Stimulated activated CD4-positive, alpha-beta T cell treated with anti-CD3 and anti-CD28 coated beads, Interleukin-12 subunit alpha, Interleukin-12 subunit beta, amount 100 ng/mL, for 48 hours (primary cell): Measurements from ENCODE around the gene AZGP1.
"Not testable (repeated sequence)": the region's sequence is repeated elsewhere in the genome, so short reads cannot be mapped to it uniquely, and the experiment has no call there.

Experiments
- DNase-seq, 3 donors: peaks; one replicate each; pipeline ENCODE4 v3.0.0-alpha.2; 2020; ENCODE audit warnings: low read depth in 2 of 3, low spot score in 1 of 3

Gene AZGP1

GRCh38 chr7:99997545-99998137, 21.8 kb upstream of the AZGP1 start:
- peak; percentile 42 to 46 (median 45) for DNase-seq

GRCh38 chr7:99996755-99997544, 21.1 kb upstream of the AZGP1 start:
- DNase-seq = no peak

DNA sequence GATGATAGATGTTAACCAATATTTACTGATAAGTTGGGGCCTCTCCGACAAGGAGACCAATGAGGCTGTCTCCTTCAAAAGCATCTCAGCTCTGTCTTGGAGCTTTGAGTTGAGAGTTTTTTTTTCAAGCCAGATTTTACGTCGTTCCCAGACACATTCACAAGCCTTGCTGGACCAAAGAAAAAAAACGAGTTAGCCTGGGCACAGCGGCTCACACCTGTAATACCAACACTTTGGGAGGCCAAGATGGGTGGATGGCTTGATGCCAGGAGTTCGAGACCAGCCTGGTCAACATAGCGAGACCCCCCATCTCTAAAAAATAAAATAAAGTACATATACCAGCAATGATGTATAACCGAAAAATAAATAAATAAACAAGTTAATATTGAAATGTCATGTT, 19.0 kb upstream of the AZGP1 start:
- no peak for DNase-seq

GRCh38 chr7:99992330-99993038, 16.7 kb upstream of the AZGP1 start:
- DNase-seq = no peak

DNA sequence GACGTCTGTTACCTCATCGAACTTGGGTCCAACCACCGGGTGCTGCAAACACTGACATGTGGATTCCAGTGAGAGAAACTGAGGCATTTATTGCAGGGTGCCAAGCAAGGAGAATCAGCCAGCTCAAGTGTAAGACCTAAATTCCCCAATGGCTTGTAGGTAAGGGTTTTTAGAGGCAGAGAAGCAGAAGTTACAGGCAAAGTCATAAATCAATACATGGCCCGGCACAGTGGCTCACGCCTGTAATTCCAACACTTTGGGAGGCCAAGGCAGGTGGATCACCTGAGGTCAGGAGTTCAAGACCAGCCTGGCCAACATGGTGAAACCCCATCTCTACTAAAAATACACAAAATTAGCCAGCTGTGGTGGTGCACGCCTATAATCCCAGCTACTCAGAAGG, 15.7 kb upstream of the AZGP1 start:
- not testable (repeated sequence) for DNase-seq

DNA sequence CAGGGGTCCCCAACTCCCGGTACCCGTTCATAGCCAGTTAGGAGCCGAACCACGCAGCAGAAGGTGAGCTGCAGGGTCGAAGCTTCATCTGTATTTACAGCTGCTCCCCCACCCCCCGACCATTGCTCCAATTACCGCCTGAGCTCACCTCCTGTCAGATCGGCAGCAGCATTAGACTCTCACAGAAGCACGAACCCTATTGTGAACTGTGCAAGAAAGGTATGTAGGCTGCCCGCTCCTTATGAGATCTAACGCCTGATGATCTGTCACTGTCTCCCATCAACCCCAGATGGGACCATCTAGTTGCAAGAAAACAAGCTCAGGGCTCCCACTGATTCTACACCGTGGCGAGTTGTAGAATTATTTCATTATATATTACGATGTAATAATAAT, 14.6 kb upstream of the AZGP1 start:
- DNase-seq = no peak

DNA sequence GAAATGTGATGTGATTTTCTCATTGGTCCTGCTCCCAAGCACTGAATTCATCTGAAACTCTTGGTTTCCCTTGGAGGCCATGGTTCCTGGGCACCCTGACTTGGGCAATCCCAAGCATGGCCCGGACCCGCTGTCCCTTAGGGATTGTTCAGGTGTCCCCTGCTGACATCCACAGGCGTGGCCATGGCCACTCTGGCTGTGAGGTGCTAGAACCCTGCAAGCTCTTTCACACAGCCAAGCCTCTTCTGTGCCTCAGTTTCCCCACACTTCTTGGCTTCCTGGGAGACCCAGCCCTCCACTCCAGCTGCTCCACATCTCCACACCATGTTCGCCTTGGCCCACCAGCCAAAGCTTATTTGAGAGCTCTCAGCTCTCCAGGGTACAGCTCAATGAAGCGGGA, 12.0 kb upstream of the AZGP1 start:
- no peak for DNase-seq

DNA sequence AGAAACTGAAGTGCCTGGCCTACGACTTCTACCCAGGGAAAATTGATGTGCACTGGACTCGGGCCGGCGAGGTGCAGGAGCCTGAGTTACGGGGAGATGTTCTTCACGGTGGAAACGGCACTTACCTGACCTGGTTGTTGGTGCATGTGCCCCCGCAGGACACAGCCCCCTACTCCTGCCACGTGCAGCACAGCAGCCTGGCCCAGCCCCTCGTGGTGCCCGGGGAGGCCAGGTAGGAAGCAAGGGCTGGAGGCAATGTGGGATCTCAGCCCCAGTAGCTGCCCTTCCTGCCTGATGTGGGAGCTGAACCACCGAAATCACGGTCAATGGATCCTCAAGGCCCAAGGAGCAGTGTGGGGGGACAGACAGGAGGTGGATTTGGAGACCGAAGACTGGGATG, 11.5 kb upstream of the AZGP1 start:
- DNase-seq = not testable (repeated sequence)

DNA sequence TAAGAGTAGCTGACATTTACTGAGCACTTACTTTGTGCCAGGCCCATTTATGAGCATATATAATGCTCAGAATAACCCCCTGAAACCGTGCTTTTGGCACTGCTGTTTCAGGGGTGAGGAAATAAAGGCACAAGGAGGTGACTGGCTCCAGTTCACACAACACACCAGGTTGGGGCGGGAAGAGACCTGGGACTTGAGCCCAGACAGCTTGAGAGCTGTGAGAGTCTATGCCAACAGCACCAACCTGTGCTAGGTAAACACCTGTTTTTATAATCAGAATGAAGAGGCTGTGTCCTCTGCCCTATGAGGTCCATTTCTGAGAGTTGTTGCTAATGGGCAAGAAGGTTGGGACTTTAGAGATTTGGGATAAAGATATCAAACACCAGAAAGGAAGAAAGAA, 8.8 kb upstream of the AZGP1 start:
- DNase-seq = no peak

GRCh38 chr7:99981066-99981465, 5.2 kb upstream of the AZGP1 start:
- DNase-seq = not testable (repeated sequence)

GRCh38 chr7:99980448-99980872, 4.6 kb upstream of the AZGP1 start:
- DNase-seq = not testable (repeated sequence)

- DNase-seq = peak; percentile 36 to 58 (median 40)
Measured at GRCh38 chr7:99979814-99980225, 4.0 kb upstream of the AZGP1 start.

GRCh38 chr7:99976626-99977025, 795 bp upstream of the AZGP1 start:
- DNase-seq = no peak

- no peak for DNase-seq
Measured at GRCh38 chr7:99974681-99975080, 1.1 kb downstream of the AZGP1 start.

GRCh38 chr7:99973817-99974216, 2.0 kb downstream of the AZGP1 start:
- DNase-seq = not testable (repeated sequence)

GRCh38 chr7:99971242-99971641, 4.6 kb downstream of the AZGP1 start:
- DNase-seq = no peak

DNA sequence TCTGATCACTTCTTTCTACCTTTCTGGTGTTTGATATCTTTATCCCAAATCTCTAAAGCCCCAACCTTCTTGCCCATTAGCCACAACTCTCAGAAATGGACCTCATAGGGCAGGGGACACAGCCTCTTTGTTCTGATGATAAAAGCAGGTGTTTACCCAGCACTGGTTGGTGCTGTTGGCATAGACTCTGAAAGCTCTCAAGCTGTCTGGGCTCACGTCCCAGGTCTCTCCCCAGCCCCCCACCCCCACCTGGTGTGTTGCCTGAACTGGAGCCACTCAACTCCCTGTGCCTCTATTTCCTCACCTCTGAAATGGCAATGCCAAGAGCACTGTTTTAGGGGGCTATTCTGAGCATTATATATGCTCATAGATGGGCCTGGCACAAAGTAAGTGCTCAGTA, 6.0 kb downstream of the AZGP1 start:
- DNase-seq = not testable (repeated sequence)

DNA sequence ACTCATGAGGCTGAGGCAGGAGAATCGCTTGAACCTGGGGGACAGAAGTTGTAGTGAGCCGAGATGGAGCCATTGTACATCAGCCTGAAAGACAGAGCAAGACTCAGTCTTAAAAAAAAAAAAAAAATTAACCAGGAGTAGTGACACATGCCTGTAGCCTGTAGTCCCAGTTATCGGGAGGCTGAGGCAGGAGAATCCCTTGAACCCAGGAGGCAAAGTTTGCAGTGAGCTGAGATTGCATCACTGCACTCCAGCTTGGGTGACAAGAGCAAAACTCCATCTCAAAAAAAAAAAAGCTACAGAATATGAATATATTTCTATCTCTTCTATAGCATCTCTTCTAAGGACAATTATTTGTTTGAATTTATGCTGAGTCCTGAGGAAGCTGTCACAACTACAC, 6.5 kb downstream of the AZGP1 start:
- DNase-seq = no peak

- DNase-seq = no peak
Measured at GRCh38 chr7:99958564-99959227, 17.1 kb downstream of the AZGP1 start.

DNA sequence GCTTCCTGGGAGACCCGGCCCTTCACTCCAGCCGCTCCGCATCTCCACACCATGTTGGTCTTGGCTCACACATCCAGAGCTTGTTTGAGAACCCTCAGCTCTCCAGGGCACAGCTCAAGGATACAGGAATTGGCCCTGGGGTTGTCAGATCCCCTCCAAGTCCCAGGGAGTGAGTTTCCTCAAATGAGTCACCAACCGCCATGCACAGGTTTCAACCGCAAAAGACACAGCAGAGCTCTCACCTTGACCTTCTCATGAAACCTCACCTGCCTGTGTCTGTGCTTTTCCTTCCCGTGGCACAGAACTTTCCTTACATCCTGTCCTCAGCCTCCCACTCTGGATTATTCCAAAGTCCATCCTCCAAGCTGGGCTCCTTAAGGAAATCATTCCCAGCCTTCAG, 20.6 kb downstream of the AZGP1 start:
- DNase-seq = no peak

DNA sequence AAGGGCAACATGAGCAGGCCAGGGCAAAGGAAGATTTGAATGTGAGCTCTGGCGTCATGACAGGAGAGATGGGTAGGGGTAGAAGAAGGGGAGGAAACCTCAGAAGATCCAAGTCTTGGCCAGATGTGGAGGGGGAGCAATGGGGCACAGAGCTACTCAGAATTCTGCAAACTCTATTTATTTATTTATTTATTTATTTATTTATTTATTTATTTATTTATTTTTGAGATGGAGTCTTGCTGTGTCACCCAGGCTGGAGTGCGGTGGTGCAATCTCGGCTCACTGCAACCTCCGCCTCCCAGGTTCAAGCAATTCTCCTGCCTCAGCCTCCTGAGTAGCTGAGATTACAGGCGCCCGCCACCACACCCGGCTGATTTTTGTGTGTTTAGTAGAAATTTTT, 21.2 kb downstream of the AZGP1 start:
- not testable (repeated sequence) for DNase-seq

GRCh38 chr7:99953649-99954048, 22.2 kb downstream of the AZGP1 start:
- no peak for DNase-seq
